NCI-H2171 (cell line): Measurements from ENCODE around the gene UBL4B.
A peak's percentile ranks its signal among the peaks of the same experiment; 100 is the strongest.

Source experiments
- DNase-seq: peaks from one replicate; lab custom pipeline; 2025; lab: John Stamatoyannopoulos, UW

Gene UBL4B

DNA sequence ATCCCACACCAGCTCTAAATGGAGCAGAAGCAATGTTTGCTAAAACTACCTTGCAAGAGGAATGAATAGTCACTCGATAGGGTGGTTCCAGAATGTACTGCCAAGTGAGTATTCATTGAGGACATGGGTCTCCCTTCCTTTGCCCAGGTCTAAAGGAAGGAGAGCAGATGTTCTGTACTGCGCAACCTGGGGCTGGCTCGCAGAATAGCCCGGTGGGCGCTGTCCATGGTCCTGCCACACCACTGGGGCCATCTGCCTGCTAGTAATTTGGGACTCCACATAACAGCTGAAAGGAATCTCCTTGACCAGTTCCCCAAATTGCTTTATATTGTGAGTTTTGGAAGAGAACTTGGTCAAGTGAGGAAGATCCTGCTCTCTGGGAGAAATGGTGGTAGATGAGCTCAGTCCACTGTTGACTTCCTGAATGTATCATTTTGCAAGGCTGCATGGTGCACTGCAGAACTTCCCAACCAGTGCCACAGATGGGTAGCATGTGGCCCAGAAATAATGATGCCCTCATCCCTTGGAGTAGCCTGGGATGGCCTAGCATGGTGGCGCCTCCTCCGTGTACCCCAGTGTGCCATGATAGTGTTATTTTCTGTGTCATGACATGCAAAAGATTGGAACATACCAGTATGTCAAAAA lies 43.8 kb downstream of the UBL4B start:
- no peak for DNase-seq

DNA sequence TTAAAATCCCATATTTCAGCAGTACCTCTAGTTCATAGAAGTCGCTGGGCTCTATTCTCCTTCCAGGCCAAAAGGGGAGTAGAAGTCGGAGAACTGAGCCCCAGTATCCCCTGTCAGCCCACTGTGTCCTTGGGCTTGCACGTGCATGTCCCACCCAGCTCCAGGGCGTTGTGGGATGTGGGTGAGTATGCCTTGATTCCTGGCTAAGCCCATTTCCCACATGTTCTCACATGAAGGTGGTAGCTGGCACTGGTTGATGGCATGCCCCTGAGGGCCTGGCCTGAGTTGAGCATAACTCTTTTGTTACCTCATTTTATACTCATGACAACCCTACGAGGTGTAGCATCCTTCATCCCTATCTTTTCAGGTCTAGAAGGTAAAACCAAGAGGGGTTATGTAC lies 46.0 kb downstream of the UBL4B start:
- no peak for DNase-seq

DNA sequence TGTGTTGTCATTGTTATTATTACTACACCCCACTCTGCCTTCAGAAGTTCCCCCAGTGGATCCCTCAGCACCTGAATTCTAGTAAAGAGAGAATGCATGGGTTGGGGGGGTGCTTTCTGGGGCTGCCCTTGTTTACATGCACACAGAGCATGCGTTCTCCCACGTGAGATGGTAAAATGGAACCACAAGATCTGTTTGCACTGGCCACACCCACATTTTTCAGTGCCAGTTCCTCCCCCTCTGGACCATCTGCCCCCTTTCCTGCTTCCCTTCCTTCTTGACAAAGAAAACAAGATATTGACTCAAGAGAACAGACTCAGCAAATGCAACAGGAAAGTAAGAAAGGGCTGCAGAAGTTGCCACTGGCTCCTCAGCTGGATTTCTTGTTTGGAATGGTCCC lies 46.9 kb downstream of the UBL4B start:
- peak; percentile 76 for DNase-seq

DNA sequence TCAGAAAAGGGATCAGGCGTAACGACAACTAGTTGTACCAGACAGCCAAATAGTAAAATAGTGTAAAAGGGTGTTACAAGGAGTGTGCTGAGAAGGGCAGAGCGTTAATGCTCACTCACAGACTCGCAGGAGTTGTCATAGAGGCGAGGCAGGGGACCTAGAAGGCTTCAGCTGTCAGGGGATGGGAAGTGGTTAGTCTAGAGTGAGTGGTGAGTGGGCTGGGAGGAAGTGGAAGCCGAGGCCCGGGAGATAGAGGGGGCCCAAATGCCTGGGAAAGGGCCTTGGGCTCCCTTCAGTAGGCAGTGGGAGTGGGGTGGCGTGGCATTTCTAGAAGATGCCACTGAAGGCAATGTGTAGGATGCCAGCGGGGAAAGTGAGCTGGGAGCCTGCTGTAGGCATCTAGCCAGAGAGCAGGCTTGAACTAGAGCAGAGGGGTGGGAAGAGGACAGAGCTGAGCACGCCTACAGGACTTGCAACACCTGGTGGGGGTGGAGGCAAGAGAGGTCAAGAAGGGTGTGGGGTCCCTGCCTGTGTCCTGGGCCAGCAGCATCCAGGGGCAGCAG lies 48.4 kb downstream of the UBL4B start:
- no peak for DNase-seq

DNA sequence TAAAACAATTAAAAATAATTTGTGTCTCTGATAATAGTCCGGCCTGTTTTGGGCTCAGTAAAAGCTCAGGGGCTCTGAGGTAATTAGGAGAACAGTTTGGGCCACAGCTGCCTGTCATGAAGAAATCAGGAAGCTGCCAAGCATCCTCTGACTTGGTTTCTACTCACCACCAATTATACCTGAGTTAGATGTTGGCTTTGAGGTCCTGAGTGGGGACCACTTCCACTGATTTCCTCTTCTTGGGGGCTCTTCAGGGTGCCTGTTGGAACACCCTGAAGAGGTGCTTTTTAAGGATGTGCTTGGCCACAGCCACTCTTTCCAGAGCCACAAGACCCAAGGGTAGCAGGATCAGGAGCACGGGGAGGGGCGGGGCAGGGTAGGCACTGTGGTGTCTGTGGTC lies 48.9 kb downstream of the UBL4B start:
- no peak for DNase-seq

DNA sequence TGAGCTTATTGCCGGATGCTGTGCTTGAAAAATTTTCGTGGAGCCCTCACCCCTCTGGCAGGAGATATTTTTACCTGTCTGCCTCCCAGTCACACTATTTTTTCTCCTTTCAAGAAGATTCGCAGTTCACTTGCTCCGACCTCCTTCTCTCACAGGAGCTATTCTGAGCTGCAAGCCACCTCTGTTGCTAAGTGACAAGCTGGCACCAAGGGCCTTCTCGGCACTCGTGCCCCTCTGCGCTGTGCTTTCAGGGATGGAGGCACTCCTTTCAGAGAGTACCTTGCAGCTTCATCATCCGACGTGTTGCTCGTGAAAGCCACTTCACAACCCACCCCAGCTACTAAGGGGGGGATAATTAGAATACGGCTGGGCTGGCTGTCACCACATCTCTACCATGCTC lies 49.6 kb downstream of the UBL4B start:
- no peak for DNase-seq
